C4-2B (cell line): ENCODE measurements around the gene IQUB.
"Not testable (repeated sequence)": the region's sequence is repeated elsewhere in the genome, so short reads cannot be mapped to it uniquely, and the experiment has no call there.

Source experiments
- H3K27ac ChIP-seq: fragments of 450-650 bp; 2 replicates; pipeline ENCODE4 v1.5.1; 2017
- CTCF ChIP-seq: fragments of 450-650 bp; conservative IDR thresholded peaks from 2 replicates; pipeline ENCODE4 v1.5.1; 2017; ENCODE audit warnings: mild to moderate bottlenecking
- ZFX ChIP-seq: fragments of 450-650 bp; IDR thresholded peaks from 2 replicates; pipeline ENCODE4 v1.6.1; 2017

The IQUB gene

GRCh38 chr7:123557016-123557397 lies 22.6 kb upstream of the IQUB start:
- no peak for TF ChIP-seq ZFX
- no peak for TF ChIP-seq CTCF
- peak overlapping the region; percentile 90 for H3K27ac ChIP-seq

- no peak for TF ChIP-seq ZFX
- TF ChIP-seq CTCF: no peak
- H3K27ac ChIP-seq: no peak overlapping the region
Observed at GRCh38 chr7:123555484-123555883, 21.1 kb upstream of the IQUB start.

- H3K27ac ChIP-seq: no peak overlapping the region
- TF ChIP-seq CTCF (no peak), ZFX (no peak)
Observed at GRCh38 chr7:123553159-123553558, 18.8 kb upstream of the IQUB start.

- H3K27ac ChIP-seq: no peak overlapping the region
- TF ChIP-seq CTCF: no peak
- TF ChIP-seq ZFX: no peak
Observed at GRCh38 chr7:123552641-123553040, 18.2 kb upstream of the IQUB start.

- not testable (repeated sequence) for H3K27ac ChIP-seq
Observed at GRCh38 chr7:123552134-123552533, 17.7 kb upstream of the IQUB start.

- TF ChIP-seq CTCF: no peak
- TF ChIP-seq ZFX: no peak
- H3K27ac ChIP-seq: no peak overlapping the region
Observed at GRCh38 chr7:123548406-123548805, 14.0 kb upstream of the IQUB start.

- H3K27ac ChIP-seq: no peak overlapping the region
- TF ChIP-seq CTCF: no peak
- TF ChIP-seq ZFX: no peak
Observed at GRCh38 chr7:123539871-123540270, 5.5 kb upstream of the IQUB start.

- no peak overlapping the region for H3K27ac ChIP-seq
- TF ChIP-seq CTCF (no peak), ZFX (no peak)
Observed at GRCh38 chr7:123538897-123539296, 4.5 kb upstream of the IQUB start.
